Hypothalamus (tissue), 51 donors: ENCODE results near the gene CORO2B.
"Not testable (repeated sequence)": the region's sequence is repeated elsewhere in the genome, so short reads cannot be mapped to it uniquely, and the experiment has no call there.

Experiments
- DNase-seq, 51 donors: peaks; one replicate each; lab custom pipeline; 2025; lab: John Stamatoyannopoulos, UW

Gene CORO2B

DNA sequence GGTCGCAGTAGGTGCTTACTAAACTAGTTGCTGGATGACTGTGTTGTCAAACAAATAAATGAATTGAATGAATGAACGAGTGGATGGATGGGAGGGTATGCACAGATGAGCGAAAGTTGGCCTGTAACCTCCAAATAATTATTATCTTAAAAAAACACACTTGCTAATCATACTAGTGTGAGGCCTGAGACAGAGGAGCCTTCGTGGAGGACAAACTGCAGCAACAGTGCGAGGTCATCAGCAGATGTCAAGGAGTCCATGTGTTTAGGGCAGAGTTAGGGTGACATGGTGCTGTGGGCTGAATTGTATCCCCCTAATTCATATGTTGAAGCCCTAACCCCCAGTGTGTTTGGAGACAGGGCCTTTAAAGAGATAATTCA lies 24.4 kb downstream of the CORO2B start:
- DNase-seq: no peak

GRCh38 chr15:68603951-68604350 lies 25.2 kb downstream of the CORO2B start:
- DNase-seq: no peak

DNA sequence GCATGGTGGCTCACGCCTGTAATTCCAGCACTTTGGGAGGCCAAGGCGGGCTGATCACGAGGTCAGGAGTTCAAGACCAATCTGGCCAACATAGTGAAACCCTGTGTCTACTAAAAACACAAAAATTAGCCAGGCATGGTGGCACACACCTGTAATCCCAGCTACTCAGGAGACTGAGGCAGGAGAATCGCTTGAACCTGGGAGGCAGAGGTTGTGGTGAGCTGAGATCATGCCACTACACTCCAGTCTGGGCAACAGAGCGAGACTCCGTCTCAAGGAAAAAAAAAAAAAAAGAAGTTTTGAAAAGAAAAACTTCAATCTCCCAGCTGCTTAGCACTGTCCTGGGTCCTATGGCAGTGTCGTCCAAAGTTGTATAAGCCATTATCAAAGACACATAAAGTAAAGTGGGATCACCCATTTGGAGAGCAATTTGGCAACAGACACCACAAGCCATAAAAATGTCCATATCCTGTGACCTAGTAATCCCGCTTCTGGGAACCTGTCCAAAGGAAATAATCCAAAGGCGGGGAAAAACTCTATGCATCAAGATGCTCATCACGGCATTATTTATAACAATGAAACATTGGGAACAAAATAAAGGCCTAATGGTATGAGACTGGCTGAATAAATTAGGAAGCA lies 26.2 kb downstream of the CORO2B start:
- not testable (repeated sequence) for DNase-seq

DNA sequence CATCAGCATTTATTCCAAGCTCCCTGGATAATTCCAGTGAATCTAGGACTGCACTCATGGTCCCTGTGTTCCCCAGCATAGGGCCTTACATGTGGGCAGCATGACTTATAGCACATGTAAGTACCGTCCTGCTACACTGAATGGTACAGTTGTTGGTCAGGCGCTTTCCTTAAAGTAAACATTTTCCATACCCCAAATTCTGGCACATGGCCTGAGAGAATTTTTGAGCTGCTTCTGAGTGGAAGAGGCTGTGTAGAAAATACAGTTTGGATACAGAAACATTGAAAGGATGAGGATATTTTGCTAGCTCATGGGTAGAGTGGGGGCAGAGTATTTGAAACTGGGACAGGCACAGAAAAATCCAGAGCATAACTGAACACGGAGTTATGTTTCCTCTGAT lies 27.6 kb downstream of the CORO2B start:
- DNase-seq: no peak

DNA sequence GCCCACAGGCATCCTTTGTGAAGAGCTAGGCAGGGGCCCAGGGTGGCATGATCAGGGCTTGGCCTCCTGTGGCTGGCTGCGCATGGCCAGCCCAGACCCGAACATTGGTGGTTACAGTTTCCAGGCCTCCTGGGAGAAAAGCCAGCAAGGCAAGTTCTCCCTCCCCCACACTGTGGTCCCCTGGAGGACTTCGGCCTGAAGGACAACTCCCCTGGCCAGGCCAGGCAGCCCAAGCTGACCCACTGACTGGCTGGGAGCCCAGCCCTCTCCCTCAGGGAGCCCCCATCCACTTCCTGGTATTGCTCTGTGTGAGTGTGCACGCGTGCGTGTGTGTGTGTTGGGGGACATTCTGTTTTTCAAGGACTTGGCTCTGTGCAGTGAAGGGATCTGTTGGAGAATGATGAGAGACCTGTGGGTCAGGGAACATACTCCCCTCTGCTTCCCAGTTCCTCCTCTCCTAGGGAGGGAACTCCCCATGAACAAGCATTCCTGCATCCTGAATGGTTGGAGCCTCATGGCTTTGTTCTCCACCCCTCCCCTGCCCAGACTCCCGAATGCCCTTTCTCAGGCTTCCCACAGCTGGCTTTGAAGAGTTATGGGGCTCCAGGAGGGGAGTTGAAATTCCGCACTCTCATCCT lies 29.5 kb downstream of the CORO2B start:
- DNase-seq: peak in 34 of 51 donors; percentile 29 to 81 (median 58)

DNA sequence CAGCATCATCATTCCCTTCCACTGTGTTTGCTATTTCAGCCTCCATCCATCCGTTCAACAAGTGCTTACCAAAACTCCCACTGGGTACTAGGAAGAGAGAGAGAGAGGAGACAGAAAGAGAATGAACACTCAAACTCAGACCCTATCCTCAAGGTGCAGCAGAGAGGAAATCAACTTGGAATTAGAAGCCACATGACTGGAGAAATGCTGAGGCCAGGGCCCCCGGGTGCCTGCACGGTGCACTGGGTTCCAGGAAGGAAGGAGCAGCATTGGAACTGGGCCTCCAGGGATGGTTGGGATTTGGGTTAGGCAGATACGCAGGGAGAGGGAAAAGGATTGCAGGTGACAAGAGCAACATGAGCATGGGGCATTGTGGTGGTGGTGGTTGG lies 30.0 kb downstream of the CORO2B start:
- no peak for DNase-seq

- peak in 14 of 51 donors; percentile 20 to 68 (median 31) for DNase-seq
These were observed 30.8 kb downstream of the CORO2B start for GRCh38 chr15:68609629-68610028.

DNA sequence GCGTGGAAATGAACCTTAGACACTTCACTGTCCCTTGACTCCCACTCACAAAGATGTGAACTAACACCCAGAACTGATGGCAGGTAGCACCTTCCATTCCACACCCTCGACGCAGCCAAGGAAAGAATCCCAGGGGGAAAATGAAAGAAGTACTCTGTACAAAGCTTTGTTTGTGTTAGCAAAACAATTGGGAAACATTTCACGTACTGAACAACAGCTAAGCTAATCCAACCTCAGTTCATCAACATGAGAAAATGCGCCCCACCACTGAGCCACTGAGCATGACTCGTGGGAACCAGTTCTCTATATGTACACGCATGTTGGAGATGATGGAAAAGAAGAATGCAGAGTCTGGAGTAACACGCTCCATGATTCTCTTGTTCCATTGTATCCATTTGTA lies 32.0 kb downstream of the CORO2B start:
- DNase-seq: no peak

GRCh38 chr15:68612503-68612902 lies 33.7 kb downstream of the CORO2B start:
- DNase-seq: no peak

GRCh38 chr15:68612979-68613740 lies 34.4 kb downstream of the CORO2B start:
- DNase-seq: peak in 1 of 51 donors; percentile 19

DNA sequence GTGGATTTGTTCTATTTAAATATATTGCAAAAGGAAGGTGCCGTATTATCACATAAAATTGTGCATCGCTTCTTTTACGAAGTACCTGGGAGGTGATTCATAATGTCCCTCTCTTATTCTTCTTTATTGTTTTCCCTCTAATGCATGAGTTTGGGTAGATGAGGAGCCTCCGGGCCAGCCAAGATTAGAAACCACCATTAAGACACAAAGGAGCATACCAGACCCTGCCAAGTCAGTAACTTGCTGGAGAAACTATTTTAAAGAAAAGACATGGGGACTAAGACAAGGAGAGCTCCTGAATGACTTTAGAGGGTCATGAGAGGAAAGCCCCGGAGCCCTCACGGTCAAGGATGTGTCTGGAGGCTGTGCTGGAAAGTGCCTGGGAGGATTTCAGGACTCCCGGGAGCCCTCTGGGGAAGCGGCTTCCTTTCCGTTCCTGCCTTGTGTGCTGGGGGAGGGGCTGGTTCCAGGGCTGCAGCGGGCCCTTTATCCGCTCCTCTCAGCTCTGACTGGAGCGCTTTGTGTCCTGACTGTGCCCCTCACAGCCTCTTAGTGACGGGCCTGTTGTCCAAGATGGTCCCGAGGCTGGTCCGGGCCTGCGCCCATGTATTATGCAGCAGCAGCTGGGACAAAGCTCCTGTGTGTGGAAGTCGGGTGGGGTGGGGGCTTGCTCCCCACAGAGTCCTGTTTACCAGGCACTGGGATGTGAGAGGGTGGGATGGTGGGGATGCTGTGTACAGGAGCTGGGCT lies 35.7 kb downstream of the CORO2B start:
- peak; percentile 16 to 99 (median 92) for DNase-seq

DNA sequence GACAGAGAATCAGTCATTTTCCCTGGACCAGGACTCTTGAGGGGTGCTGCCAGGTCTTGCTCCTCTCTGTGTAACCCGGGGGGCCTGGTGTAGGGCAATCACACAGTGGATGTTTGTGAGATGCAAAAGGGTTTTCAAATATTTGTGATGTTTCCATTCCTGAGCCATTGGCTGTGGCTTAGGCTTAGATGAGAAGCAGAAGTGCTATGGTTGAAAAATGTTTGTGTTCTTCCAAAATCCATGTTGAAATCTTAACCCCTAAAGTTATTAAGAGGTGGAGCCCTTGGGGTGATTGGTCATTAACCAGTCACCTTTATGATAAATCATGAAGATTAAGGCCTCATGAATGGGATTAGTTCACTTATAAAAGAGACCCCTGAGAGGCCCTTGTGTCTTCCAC lies 36.5 kb downstream of the CORO2B start:
- DNase-seq: no peak

- no peak for DNase-seq
These were observed 37.0 kb downstream of the CORO2B start for GRCh38 chr15:68615811-68616210.

- peak in 18 of 51 donors; percentile 20 to 60 (median 40) for DNase-seq
These were observed 37.6 kb downstream of the CORO2B start for GRCh38 chr15:68616397-68616796.

- peak in 4 of 51 donors; percentile 23 to 40 (median 28) for DNase-seq
These were observed 38.2 kb downstream of the CORO2B start for GRCh38 chr15:68617001-68617400.

DNA sequence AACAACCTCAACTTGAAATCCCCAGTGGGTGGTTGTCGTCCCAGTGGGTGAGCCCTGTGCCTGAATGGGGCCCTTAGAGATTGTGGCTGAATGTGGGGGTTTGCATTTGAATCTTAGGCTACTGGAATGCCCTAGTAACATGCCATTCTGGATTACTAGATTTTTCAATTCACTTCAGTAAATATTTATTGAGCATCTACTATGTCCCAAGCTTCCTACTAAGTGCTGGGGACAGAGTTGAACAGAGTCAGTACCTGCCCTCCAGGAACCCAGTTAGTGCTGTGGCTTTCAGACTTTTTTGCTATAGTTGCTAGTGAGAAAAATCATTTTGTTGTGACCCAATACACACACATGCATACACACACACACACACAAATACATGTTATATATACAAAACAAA lies 39.0 kb downstream of the CORO2B start:
- no peak for DNase-seq

DNA sequence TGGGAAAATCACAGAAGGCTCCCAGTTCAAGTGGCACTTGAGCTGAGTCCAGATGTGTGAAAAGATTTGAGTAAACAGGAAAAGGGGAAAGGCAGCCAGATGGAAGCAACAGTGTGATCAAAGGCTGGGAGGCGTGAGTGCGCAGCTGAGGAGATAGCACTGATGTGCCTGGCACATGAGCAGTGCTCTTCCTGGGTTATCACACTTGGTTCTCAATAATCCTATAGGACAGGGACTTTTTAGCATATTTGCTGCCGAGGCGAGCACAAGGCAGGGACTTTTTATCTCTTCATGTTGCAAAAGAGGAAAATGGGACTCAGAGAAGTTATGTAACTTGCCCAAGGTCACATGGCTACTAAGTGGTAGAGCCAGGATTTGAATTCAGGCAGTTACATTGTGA lies 39.6 kb downstream of the CORO2B start:
- DNase-seq: peak in 7 of 51 donors; percentile 16 to 55 (median 34)

DNA sequence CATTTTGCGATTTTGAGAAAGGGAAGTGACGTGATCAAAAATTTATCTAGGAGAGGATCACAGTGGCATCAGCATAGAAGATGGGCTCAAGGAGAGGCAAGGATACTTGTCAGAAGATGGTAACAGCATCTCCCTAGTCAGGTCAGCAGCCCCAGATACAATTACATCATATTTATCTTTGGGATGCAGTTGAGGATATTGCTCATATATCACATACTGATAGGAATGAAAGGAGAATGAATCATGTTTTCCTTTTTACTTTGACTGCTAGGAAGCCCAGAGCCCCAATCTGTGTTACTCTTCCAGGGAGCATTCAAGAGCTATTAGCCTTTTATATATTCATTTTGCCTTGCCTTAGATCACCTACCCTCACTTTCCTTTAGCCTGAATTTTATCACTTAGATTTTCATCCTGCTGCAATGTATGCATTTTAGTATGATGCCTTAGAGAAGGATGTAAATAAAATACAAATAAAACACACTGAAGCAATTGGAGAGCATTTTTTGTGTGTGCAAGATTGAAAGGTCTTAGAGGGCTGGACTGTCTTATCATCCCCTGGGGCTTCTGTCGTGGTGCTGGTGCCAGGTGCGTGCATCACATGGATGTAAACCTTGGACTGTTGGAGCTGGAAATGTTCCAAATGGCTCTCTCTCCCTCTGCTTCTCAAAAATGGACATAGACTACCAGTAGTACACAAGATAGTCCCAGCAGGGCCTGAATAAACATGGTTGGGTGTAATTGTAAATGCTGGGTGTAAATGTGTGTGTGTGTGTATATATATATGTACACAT lies 40.3 kb downstream of the CORO2B start:
- peak in 1 of 51 donors; percentile 20 for DNase-seq

DNA sequence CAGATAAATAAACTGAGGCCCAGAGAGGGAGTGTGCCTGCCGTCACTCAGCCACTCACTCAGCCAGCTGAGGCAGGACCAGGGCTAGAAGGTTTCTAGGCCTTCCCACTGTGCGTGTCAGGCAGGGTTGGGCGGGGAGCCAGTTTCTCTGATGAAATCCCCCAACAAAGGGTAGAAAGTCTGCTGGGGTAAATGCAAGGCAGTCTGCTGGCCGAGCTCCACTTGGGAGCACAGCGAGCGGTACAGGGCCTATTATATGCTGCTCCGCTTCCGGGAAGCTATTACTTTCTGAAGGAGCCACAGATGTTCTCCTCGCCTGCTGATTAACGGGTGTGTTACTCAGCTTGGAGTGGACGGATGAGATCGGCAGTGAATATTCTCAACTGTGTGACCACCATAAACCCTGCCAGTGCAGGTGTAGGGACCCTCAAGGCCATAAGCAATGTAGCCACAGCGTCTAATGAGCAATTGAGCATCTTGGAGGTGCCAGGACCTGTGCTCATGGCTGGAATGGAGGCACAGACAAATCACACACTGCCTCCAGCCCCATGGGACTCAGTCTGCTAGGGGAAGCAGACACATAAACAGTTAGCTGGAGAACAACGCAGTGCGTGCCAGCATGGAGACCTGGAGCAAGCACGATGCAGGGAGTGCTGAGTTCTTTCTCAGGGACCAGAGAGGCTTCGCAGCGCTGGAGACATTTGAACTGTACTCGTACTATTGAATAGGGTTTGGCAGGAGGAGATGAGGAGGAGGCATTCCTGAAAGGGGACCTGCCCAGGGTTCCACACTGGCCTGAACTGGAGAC lies 42.1 kb downstream of the CORO2B start:
- peak; percentile 38 to 96 (median 86) for DNase-seq
